Tibial nerve (tissue), 3 donors: Measurements from ENCODE around the gene PIK3AP1.

ENCODE experiments used
- CTCF ChIP-seq, 5 experiments: fragments of 200-600 bp in 3 of 5; fragments of 450-650 bp in 2 of 5; sonication (generic) in 3 of 5; IDR thresholded peaks; one replicate each; pipeline ENCODE4 v1.5.1; 2016 to 2019; ENCODE audit warnings: antibody characterized with exemption in 5 of 5, mild to moderate bottlenecking in 3 of 5, moderate library complexity in 2 of 5
- POLR2A ChIP-seq, 2 donors: fragments of 450-650 bp; IDR thresholded peaks; one replicate each; pipeline ENCODE4 v1.6.1; 2017; ENCODE audit warnings: antibody characterized with exemption in 2 of 2, mild to moderate bottlenecking in 2 of 2, moderate library complexity in 2 of 2

GRCh38 chr10:96579133-96579532, 141.2 kb downstream of the PIK3AP1 start:
- TF ChIP-seq POLR2A (IDR thresholded peaks at IDR 0.05) (no peak), CTCF (IDR thresholded peaks at IDR 0.05) (no peak)
